NCI-H2029 (cell line): ENCODE data around the gene EVI5.
A peak's percentile ranks its signal among the peaks of the same experiment; 100 is the strongest.

ENCODE experiments used
- DNase-seq: peaks from one replicate; lab custom pipeline; 2025; lab: John Stamatoyannopoulos, UW

Gene EVI5

GRCh38 chr1:92509619-92510018 is 275.3 kb downstream of the EVI5 start:
- no peak for DNase-seq

GRCh38 chr1:92505015-92505692 is 279.8 kb downstream of the EVI5 start:
- DNase-seq = no peak

- no peak for DNase-seq
These were observed 280.5 kb downstream of the EVI5 start for GRCh38 chr1:92504291-92505014.

- no peak for DNase-seq
These were observed 281.0 kb downstream of the EVI5 start for GRCh38 chr1:92503926-92504285.

GRCh38 chr1:92503043-92503925 is 281.6 kb downstream of the EVI5 start:
- DNase-seq = no peak

GRCh38 chr1:92502247-92502646 is 282.7 kb downstream of the EVI5 start:
- DNase-seq = no peak

GRCh38 chr1:92500552-92500951 is 284.4 kb downstream of the EVI5 start:
- DNase-seq = no peak

- no peak for DNase-seq
These were observed 289.4 kb downstream of the EVI5 start for GRCh38 chr1:92495392-92496063.

- no peak for DNase-seq
These were observed 290.3 kb downstream of the EVI5 start for GRCh38 chr1:92494485-92495141.

- no peak for DNase-seq
These were observed 291.8 kb downstream of the EVI5 start for GRCh38 chr1:92493139-92493538.

GRCh38 chr1:92488832-92489231 is 296.1 kb downstream of the EVI5 start:
- DNase-seq = no peak

GRCh38 chr1:92488416-92488815 is 296.5 kb downstream of the EVI5 start:
- no peak for DNase-seq

GRCh38 chr1:92487078-92487605 is 297.8 kb downstream of the EVI5 start:
- DNase-seq = no peak

- DNase-seq = peak; percentile 59
These were observed 298.4 kb downstream of the EVI5 start, which contains the start of gene GFI1 for GRCh38 chr1:92486251-92487077. Gene GFI1 (minus strand): TSS chr1:92486925. CDS start chr1:92483487, 3,438 bp downstream.

GRCh38 chr1:92485381-92486250 is 299.3 kb downstream of the EVI5 start:
- peak; percentile 74 for DNase-seq

- peak; percentile 53 for DNase-seq
These were observed 300.2 kb downstream of the EVI5 start for GRCh38 chr1:92484472-92485380.

- DNase-seq = peak; percentile 78
These were observed 301.1 kb downstream of the EVI5 start for GRCh38 chr1:92483610-92484471.
